HCT116 (cell line): ENCODE results near the gene CLASP1. TPM values are rescaled to one million over a fixed set of nuclear protein-coding genes. Genes with fewer than 3 reads are reported as not detected.

ENCODE experiments used
- ATAC-seq: fragments of 200-7000 bp; cut with Tn5 transposase; 2 replicates; pipeline ENCODE4 v1.9.1; 2020; ENCODE audit warnings: mild to moderate bottlenecking, moderate library complexity
- BruUV-seq: library from RNA; stranded (reverse); fragments of 400-500 nt; replicated peaks from 2 replicates; lab custom pipeline; 2021; lab: Mats Ljungman, UMichigan
- CTCF ChIA-PET: fragments of 300-600 bp; sonication (Branson Sonifier 250); formaldehyde crosslinking; loops from one replicate; lab custom pipeline; 2021; ENCODE audit warnings: antibody characterized with exemption; lab: Charles Lee
- POLR2A ChIA-PET: fragments of 300-600, 350-600 bp; sonication (Branson Sonifier 250); formaldehyde crosslinking; loops from one replicate; lab custom pipeline; 2021; ENCODE audit warnings: antibody characterized with exemption; lab: Charles Lee
- RAD21 ChIA-PET, 2 experiments: fragments of 300-600 bp; sonication (Branson Sonifier 250); formaldehyde crosslinking; loops; one replicate each; lab custom pipeline; 2023; ENCODE audit warnings: low total read pairs in 2 of 2; ENCODE audit not compliant: uncharacterized antibody in 2 of 2, unreplicated experiment in 2 of 2, low non-redundant PET in 1 of 2; lab: Charles Lee
- DNase-seq: peaks from one replicate; pipeline ENCODE4 v3.0.0-alpha.2; 2010; ENCODE audit warnings: low read depth, low spot score
- H2AFZ ChIP-seq: fragments of 200-600 bp; shearing (Covaris generic), sonication (generic); 2 replicates; pipeline ENCODE4 v1.6.1; 2017; ENCODE audit warnings: low read depth, mixed run types, mixed read lengths, antibody characterized with exemption, low read length; ENCODE audit not compliant: poor library complexity, severe bottlenecking
- H3K27ac ChIP-seq: 2 replicates; pipeline ENCODE4 v1.5.1; 2012; ENCODE audit warnings: low read depth, low read length
- H3K27me3 ChIP-seq: fragments of 200-600 bp; sonication (generic); 2 replicates; pipeline ENCODE4 v1.6.1; 2016; ENCODE audit warnings: mixed run types, low read length, mixed read lengths; ENCODE audit not compliant: insufficient read depth
- H3K36me3 ChIP-seq, 2 experiments: fragments of 200-500 bp in 1 of 2; fragments of 200-600 bp in 1 of 2; sonication (Bioruptor generic) in 1 of 2; sonication (generic) in 1 of 2; 2 replicates each; pipeline versions ENCODE4 v1.5.1 to v1.6.1; 2014 to 2016; ENCODE audit warnings: low read length in 2 of 2, inconsistent platforms in 1 of 2, mixed read lengths in 1 of 2, mixed run types in 1 of 2; ENCODE audit not compliant: insufficient read depth in 2 of 2, control insufficient read depth in 1 of 2
- H3K4me1 ChIP-seq, 2 experiments: fragments of 200-600 bp in 1 of 2; sonication (generic) in 1 of 2; 2 replicates each; pipeline versions ENCODE4 v1.5.1 to v1.6.1; 2012 to 2017; ENCODE audit warnings: low read length in 2 of 2, inconsistent platforms in 1 of 2, mild to moderate bottlenecking in 1 of 2, mixed read lengths in 1 of 2, mixed run types in 1 of 2, moderate library complexity in 1 of 2; ENCODE audit not compliant: insufficient read depth in 2 of 2, control insufficient read depth in 1 of 2
- H3K4me2 ChIP-seq: fragments of 200-600 bp; sonication (generic); 2 replicates; pipeline ENCODE4 v1.6.1; 2017; ENCODE audit warnings: mixed run types, low read length, mixed read lengths
- H3K4me3 ChIP-seq, 2 experiments: fragments of 200-600 bp in 1 of 2; sonication (generic) in 1 of 2; replicated peaks in 1 of 2; 2 replicates each; pipeline ENCODE4 v1.5.1; 2011 to 2016; ENCODE audit warnings: low read length in 2 of 2, control low read depth in 1 of 2, low read depth in 1 of 2, mild to moderate bottlenecking in 1 of 2, mixed read lengths in 1 of 2, mixed run types in 1 of 2
- H3K79me2 ChIP-seq: fragments of 200-600 bp; sonication (generic); 2 replicates; pipeline ENCODE4 v1.6.1; 2017; ENCODE audit warnings: mild to moderate bottlenecking, mixed run types, low read length, moderate library complexity, mixed read lengths; ENCODE audit not compliant: insufficient read depth
- H3K9ac ChIP-seq: fragments of 200-600 bp; sonication (generic); 2 replicates; pipeline ENCODE4 v1.6.1; 2016; ENCODE audit warnings: low read length, mixed read lengths
- H3K9me2 ChIP-seq: fragments of 200-600 bp; sonication (generic), shearing (Covaris generic); 2 replicates; pipeline ENCODE4 v1.6.1; 2017; ENCODE audit warnings: mixed run types, mild to moderate bottlenecking, moderate library complexity; ENCODE audit not compliant: insufficient read depth
- H3K9me3 ChIP-seq, 2 experiments: fragments of 200-500 bp in 1 of 2; fragments of 200-600 bp in 1 of 2; sonication (Bioruptor generic) in 1 of 2; sonication (generic) in 1 of 2; 2 replicates each; pipeline ENCODE4 v1.6.1; 2014 to 2017; ENCODE audit warnings: low read length in 2 of 2, mixed read lengths in 2 of 2, inconsistent platforms in 1 of 2, low read depth in 1 of 2, mild to moderate bottlenecking in 1 of 2, mixed run types in 1 of 2, moderate library complexity in 1 of 2; ENCODE audit not compliant: control insufficient read depth in 1 of 2, insufficient read depth in 1 of 2
- H4K20me1 ChIP-seq: fragments of 200-600 bp; sonication (generic), shearing (Covaris generic); 2 replicates; pipeline ENCODE4 v1.6.1; 2017; ENCODE audit warnings: mixed run types, mild to moderate bottlenecking, moderate library complexity; ENCODE audit not compliant: insufficient read depth
- CEBPB ChIP-seq: IDR thresholded peaks from 2 replicates; pipeline ENCODE4 v1.6.1; 2012; ENCODE audit warnings: low read depth
- EZH2 ChIP-seq: fragments of 200-600 bp; sonication (generic); IDR thresholded peaks from 2 replicates; pipeline ENCODE4 v1.6.1; 2017; ENCODE audit warnings: antibody characterized with exemption, mixed run types
- FOSL1 ChIP-seq: IDR thresholded peaks from 2 replicates; pipeline ENCODE4 v1.6.1; 2012; ENCODE audit warnings: low read depth
- JUND ChIP-seq: IDR thresholded peaks from 2 replicates; pipeline ENCODE4 v1.6.1; 2012
- POLR2AphosphoS5 ChIP-seq: IDR thresholded peaks from 2 replicates; pipeline ENCODE4 v1.6.1; 2011; ENCODE audit warnings: mild to moderate bottlenecking, low read depth, low read length, moderate library complexity
- RAD21 ChIP-seq: IDR thresholded peaks from 2 replicates; pipeline ENCODE4 v1.6.1; 2012; ENCODE audit warnings: low read depth, mild to moderate bottlenecking
- SP1 ChIP-seq: IDR thresholded peaks from 2 replicates; pipeline ENCODE4 v1.6.1; 2012; ENCODE audit warnings: low read depth
- ZNF274 ChIP-seq: fragments of 200-500 bp; sonication (Bioruptor generic); IDR thresholded peaks from 2 replicates; pipeline ENCODE4 v1.6.1; 2014; ENCODE audit warnings: mild to moderate bottlenecking, low read depth, low read length, inconsistent platforms
- intact Hi-C: fragments of 100-400 bp; cut with micrococcal nuclease; formaldehyde crosslinking; loops from 2 replicates; pipeline ENCODE4 v1.10.0; 2022
- total RNA-seq: library from RNA; stranded (reverse); gene quantifications from one replicate; pipeline ENCODE4 v1.2.1, GENCODE V29; 2021; ENCODE audit not compliant: unreplicated experiment
- TF ChIP-seq, protein P1 (sequence below), 3 experiments: fragments of 200-600 bp in 1 of 3; sonication (generic) in 1 of 3; IDR thresholded peaks in 2 of 3; conservative IDR thresholded peaks in 1 of 3; 2 replicates each; pipeline ENCODE4 v1.5.1; 2012 to 2017; ENCODE audit warnings: low read depth in 2 of 3, low read length in 2 of 3, antibody characterized with exemption in 1 of 3, borderline replicate concordance in 1 of 3, control low read depth in 1 of 3, mild to moderate bottlenecking in 1 of 3, mixed read lengths in 1 of 3, mixed run types in 1 of 3, moderate library complexity in 1 of 3; ENCODE audit not compliant: insufficient read depth in 1 of 3
- TF ChIP-seq, protein P2 (sequence below): IDR thresholded peaks from 2 replicates; pipeline ENCODE4 v1.6.1; 2012; ENCODE audit warnings: low read depth
- TF ChIP-seq, protein P3 (sequence below): IDR thresholded peaks from 2 replicates; pipeline ENCODE4 v1.6.1; 2012

Gene CLASP1
- total RNA-seq, 1 experiment from 2014 or later = 41.9 TPM

DNA sequence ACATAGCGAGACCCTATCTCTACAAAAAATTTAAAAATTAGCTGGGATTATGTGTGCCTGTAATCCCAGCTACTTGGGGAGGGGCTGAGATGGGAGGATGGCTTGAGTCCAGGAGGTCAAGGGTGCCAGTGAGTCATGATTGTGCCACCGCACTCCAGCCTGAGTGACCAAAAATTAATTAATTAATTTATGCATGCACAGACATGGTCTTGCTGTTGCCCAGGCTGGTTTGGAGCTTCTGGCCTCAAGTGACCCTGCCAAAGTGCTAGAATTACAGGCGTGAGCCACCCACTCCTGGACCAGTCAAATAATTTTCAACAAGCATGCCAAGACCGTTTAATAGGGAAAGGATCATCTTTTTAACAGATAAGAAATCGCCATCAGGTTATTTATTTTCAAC lies 306.5 kb downstream of the CLASP1 start:
- Histone ChIP-seq H3K4me1 (no peaks in the 10 kb centered on the region), H3K9me3 (no peaks in the 10 kb centered on the region), H3K9ac (no peak overlapping the region), H2AFZ (no peak overlapping the region), H4K20me1 (no peaks in the 10 kb centered on the region), H3K27me3 (no peaks in the 10 kb centered on the region), H3K4me3 (no peak overlapping the region), H3K79me2 (no peaks in the 10 kb centered on the region), H3K9me2 (no peaks in the 10 kb centered on the region), H3K4me2 (no peak overlapping the region), H3K36me3 (peaks cover 11 to 12% of the 10 kb centered on the region in 2 experiments; a peak in 1 of 4 replicates), H3K27ac (no peak overlapping the region)
- TF ChIP-seq POLR2AphosphoS5 = no peak
- TF ChIP-seq, protein P1, sequence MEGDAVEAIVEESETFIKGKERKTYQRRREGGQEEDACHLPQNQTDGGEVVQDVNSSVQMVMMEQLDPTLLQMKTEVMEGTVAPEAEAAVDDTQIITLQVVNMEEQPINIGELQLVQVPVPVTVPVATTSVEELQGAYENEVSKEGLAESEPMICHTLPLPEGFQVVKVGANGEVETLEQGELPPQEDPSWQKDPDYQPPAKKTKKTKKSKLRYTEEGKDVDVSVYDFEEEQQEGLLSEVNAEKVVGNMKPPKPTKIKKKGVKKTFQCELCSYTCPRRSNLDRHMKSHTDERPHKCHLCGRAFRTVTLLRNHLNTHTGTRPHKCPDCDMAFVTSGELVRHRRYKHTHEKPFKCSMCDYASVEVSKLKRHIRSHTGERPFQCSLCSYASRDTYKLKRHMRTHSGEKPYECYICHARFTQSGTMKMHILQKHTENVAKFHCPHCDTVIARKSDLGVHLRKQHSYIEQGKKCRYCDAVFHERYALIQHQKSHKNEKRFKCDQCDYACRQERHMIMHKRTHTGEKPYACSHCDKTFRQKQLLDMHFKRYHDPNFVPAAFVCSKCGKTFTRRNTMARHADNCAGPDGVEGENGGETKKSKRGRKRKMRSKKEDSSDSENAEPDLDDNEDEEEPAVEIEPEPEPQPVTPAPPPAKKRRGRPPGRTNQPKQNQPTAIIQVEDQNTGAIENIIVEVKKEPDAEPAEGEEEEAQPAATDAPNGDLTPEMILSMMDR (IDR thresholded peaks at IDR 0.05 in 2 of 3, conservative IDR thresholded peaks at IDR 0.05 in 1 of 3; ENCODE audit: borderline replicate concordance in 1 of 3, insufficient read depth in 1 of 3, low read depth in 2 of 3, low read length in 2 of 3) = no peak
- TF ChIP-seq CEBPB = no peak
- no peak for TF ChIP-seq JUND
- no peak for TF ChIP-seq FOSL1
- TF ChIP-seq, protein P2, sequence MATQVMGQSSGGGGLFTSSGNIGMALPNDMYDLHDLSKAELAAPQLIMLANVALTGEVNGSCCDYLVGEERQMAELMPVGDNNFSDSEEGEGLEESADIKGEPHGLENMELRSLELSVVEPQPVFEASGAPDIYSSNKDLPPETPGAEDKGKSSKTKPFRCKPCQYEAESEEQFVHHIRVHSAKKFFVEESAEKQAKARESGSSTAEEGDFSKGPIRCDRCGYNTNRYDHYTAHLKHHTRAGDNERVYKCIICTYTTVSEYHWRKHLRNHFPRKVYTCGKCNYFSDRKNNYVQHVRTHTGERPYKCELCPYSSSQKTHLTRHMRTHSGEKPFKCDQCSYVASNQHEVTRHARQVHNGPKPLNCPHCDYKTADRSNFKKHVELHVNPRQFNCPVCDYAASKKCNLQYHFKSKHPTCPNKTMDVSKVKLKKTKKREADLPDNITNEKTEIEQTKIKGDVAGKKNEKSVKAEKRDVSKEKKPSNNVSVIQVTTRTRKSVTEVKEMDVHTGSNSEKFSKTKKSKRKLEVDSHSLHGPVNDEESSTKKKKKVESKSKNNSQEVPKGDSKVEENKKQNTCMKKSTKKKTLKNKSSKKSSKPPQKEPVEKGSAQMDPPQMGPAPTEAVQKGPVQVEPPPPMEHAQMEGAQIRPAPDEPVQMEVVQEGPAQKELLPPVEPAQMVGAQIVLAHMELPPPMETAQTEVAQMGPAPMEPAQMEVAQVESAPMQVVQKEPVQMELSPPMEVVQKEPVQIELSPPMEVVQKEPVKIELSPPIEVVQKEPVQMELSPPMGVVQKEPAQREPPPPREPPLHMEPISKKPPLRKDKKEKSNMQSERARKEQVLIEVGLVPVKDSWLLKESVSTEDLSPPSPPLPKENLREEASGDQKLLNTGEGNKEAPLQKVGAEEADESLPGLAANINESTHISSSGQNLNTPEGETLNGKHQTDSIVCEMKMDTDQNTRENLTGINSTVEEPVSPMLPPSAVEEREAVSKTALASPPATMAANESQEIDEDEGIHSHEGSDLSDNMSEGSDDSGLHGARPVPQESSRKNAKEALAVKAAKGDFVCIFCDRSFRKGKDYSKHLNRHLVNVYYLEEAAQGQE = no peak
- TF ChIP-seq, protein P3, sequence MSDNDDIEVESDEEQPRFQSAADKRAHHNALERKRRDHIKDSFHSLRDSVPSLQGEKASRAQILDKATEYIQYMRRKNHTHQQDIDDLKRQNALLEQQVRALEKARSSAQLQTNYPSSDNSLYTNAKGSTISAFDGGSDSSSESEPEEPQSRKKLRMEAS = no peak
- no peak for TF ChIP-seq ZNF274
- TF ChIP-seq EZH2 = no peak
- no peak for TF ChIP-seq RAD21
- TF ChIP-seq SP1 = no peak
- no peak for DNase-seq
- BruUV-seq = no TSS peak
- POLR2A ChIA-PET = no interaction called here
- CTCF ChIA-PET = interaction anchor here (1.1 to 1.7 kb wide), 2 partner anchors 13 to 214 kb away, joined by 3 to 8 read pairs; no protein-coding TSS in a partner anchor
- ATAC-seq = no peak
- RAD21 ChIA-PET = no interaction called here
- intact Hi-C loops = no loop called here
